Trophoblast cell (in vitro differentiated cells and primary cell): Measurements from ENCODE around the gene PEF1.

ENCODE experiments used
- DNase-seq, 2 donors: peaks; one replicate each; pipeline ENCODE4 v3.0.0-alpha.2; 2016
- H2AFZ ChIP-seq: 2 replicates; pipeline ENCODE4 v1.6.1; 2013; ENCODE audit warnings: low read length, moderate library complexity, mild to moderate bottlenecking; ENCODE audit not compliant: insufficient read depth, poor library complexity
- H2AK5ac ChIP-seq: 2 replicates; pipeline ENCODE4 v1.6.1; 2013; ENCODE audit warnings: mild to moderate bottlenecking, low read length
- H2BK120ac ChIP-seq: 2 replicates; pipeline ENCODE4 v1.6.1; 2013; ENCODE audit warnings: low read length, mild to moderate bottlenecking, moderate library complexity; ENCODE audit not compliant: insufficient read depth, poor library complexity
- H2BK12ac ChIP-seq: 2 replicates; pipeline ENCODE4 v1.6.1; 2013; ENCODE audit warnings: mild to moderate bottlenecking, low read length, moderate library complexity
- H2BK5ac ChIP-seq: 2 replicates; pipeline ENCODE4 v1.6.1; 2013; ENCODE audit warnings: low read length, low read depth, moderate library complexity, mild to moderate bottlenecking; ENCODE audit not compliant: poor library complexity
- H3K14ac ChIP-seq: 2 replicates; pipeline ENCODE4 v1.6.1; 2013; ENCODE audit warnings: mild to moderate bottlenecking, low read length
- H3K18ac ChIP-seq: 2 replicates; pipeline ENCODE4 v1.6.1; 2013; ENCODE audit warnings: mild to moderate bottlenecking, low read length
- H3K23ac ChIP-seq: 2 replicates; pipeline ENCODE4 v1.6.1; 2013; ENCODE audit warnings: low read length
- H3K27ac ChIP-seq: 2 replicates; pipeline ENCODE4 v1.5.1; 2013; ENCODE audit warnings: low read depth, mild to moderate bottlenecking, inconsistent platforms, low read length, moderate library complexity
- H3K27me3 ChIP-seq: 2 replicates; pipeline ENCODE4 v1.6.1; 2013; ENCODE audit warnings: inconsistent platforms, mild to moderate bottlenecking, low read length, moderate library complexity; ENCODE audit not compliant: insufficient read depth
- H3K36me3 ChIP-seq, 2 experiments: 1 replicate in 1 of 2; 2 replicates in 1 of 2; pipeline ENCODE4 v1.6.1; 2013; ENCODE audit warnings: low read length in 2 of 2, mild to moderate bottlenecking in 2 of 2, moderate library complexity in 1 of 2; ENCODE audit not compliant: insufficient read depth in 2 of 2, control insufficient read depth in 1 of 2
- H3K4ac ChIP-seq: 2 replicates; pipeline ENCODE4 v1.6.1; 2013; ENCODE audit warnings: low read depth, mild to moderate bottlenecking, low read length, moderate library complexity
- H3K4me1 ChIP-seq, 2 experiments: 1 replicate in 1 of 2; 2 replicates in 1 of 2; pipeline ENCODE4 v1.6.1; 2013; ENCODE audit warnings: low read length in 2 of 2, mild to moderate bottlenecking in 2 of 2, moderate library complexity in 1 of 2; ENCODE audit not compliant: insufficient read depth in 2 of 2, control insufficient read depth in 1 of 2
- H3K4me2 ChIP-seq: 2 replicates; pipeline ENCODE4 v1.6.1; 2013; ENCODE audit warnings: inconsistent platforms, mild to moderate bottlenecking, low read length, moderate library complexity
- H3K4me3 ChIP-seq: 2 replicates; pipeline ENCODE4 v1.5.1; 2013; ENCODE audit warnings: mild to moderate bottlenecking, low read depth, low read length, inconsistent platforms
- H3K79me1 ChIP-seq: one replicate; pipeline ENCODE4 v1.6.1; 2013; ENCODE audit warnings: low read length
- H3K79me2 ChIP-seq: 2 replicates; pipeline ENCODE4 v1.6.1; 2013; ENCODE audit warnings: low read length, mild to moderate bottlenecking; ENCODE audit not compliant: control insufficient read depth, insufficient read depth, poor library complexity
- H3K9ac ChIP-seq: 2 replicates; pipeline ENCODE4 v1.6.1; 2013; ENCODE audit warnings: mild to moderate bottlenecking, low read length
- H3K9me3 ChIP-seq: 2 replicates; pipeline ENCODE4 v1.6.1; 2013; ENCODE audit warnings: low read depth, mild to moderate bottlenecking, control low read depth, inconsistent platforms, low read length; ENCODE audit not compliant: insufficient read depth
- H4K12ac ChIP-seq: 2 replicates; pipeline ENCODE4 v1.6.1; 2013; ENCODE audit warnings: low read depth, mild to moderate bottlenecking, low read length, moderate library complexity
- H4K8ac ChIP-seq: 2 replicates; pipeline ENCODE4 v1.6.1; 2013; ENCODE audit warnings: low read depth, mild to moderate bottlenecking, low read length, moderate library complexity
- H4K91ac ChIP-seq: one replicate; pipeline ENCODE4 v1.6.1; 2013; ENCODE audit warnings: low read depth, mild to moderate bottlenecking, low read length, moderate library complexity
- WGBS: extraction: QIAGEN DNeasy Blood & Tissue Kit; methylation state at CpG from one replicate; pipeline ENCODE4 v1.1.7; 2013; ENCODE audit warnings: missing lambda C conversion rate; ENCODE audit not compliant: insufficient read length, insufficient coverage; ENCODE audit errors: extremely low coverage; 5-methylcytosine and 5-hydroxymethylcytosine counted together

PEF1 gene

GRCh38 chr1:31621498-31621820 is 23.2 kb downstream of the PEF1 start:
- H3K9me3 ChIP-seq = peaks cover 5% of the 10 kb centered on the region
- H3K27ac ChIP-seq = no peak overlapping the region
- H3K9ac ChIP-seq = no peak overlapping the region
- peaks cover 17 to 20% of the 10 kb centered on the region in 2 experiments for H3K4me1 ChIP-seq
- H4K12ac ChIP-seq = no peak overlapping the region
- no peaks in the 10 kb centered on the region for H3K27me3 ChIP-seq
- no peak overlapping the region for H2BK120ac ChIP-seq
- no peak overlapping the region for H3K4me2 ChIP-seq
- no peak overlapping the region for H2BK12ac ChIP-seq
- no peak overlapping the region for H3K18ac ChIP-seq
- peaks cover 0 to 1% of the 10 kb centered on the region in 2 experiments for H3K36me3 ChIP-seq
- no peak overlapping the region for H2BK5ac ChIP-seq
- H3K79me1 ChIP-seq = peaks cover 28% of the 10 kb centered on the region
- no peak for DNase-seq
- peaks cover 8% of the 10 kb centered on the region for H3K79me2 ChIP-seq
- no peak overlapping the region for H2AK5ac ChIP-seq
- H2AFZ ChIP-seq = no peak overlapping the region
- no peak overlapping the region for H3K4ac ChIP-seq
- no peak overlapping the region for H3K23ac ChIP-seq
- H4K91ac ChIP-seq = no peak overlapping the region
- no CpG with 5 or more reads among the region's 5 CpGs for WGBS
- no peak overlapping the region for H3K4me3 ChIP-seq
- H3K14ac ChIP-seq = no peak overlapping the region
- no peak overlapping the region for H4K8ac ChIP-seq

GRCh38 chr1:31620631-31621497 is 23.8 kb downstream of the PEF1 start:
- Histone ChIP-seq H4K91ac (no peak overlapping the region), H4K8ac (no peak overlapping the region), H2AFZ (no peak overlapping the region), H3K4ac (no peak overlapping the region), H3K9me3 (peaks cover 5% of the 10 kb centered on the region), H3K14ac (no peak overlapping the region), H2BK12ac (peak overlapping the region; percentile 25), H3K27ac (no peak overlapping the region), H3K4me1 (peaks cover 12 to 15% of the 10 kb centered on the region in 2 experiments), H3K4me2 (no peak overlapping the region), H3K9ac (no peak overlapping the region), H2AK5ac (peak overlapping the region; percentile 25), H2BK120ac (no peak overlapping the region), H3K79me1 (peaks cover 22% of the 10 kb centered on the region), H2BK5ac (no peak overlapping the region), H3K4me3 (no peak overlapping the region), H3K18ac (no peak overlapping the region), H4K12ac (no peak overlapping the region), H3K23ac (no peak overlapping the region), H3K36me3 (peaks cover 0 to 1% of the 10 kb centered on the region in 2 experiments), H3K27me3 (no peaks in the 10 kb centered on the region), H3K79me2 (peaks cover 4% of the 10 kb centered on the region)
- no peak for DNase-seq
- no CpG with 5 or more reads among the region's 20 CpGs for WGBS

- H3K4me1 ChIP-seq = peaks cover 13 to 19% of the 10 kb centered on the region in 2 experiments
- no peak overlapping the region for H3K9ac ChIP-seq
- peaks cover 4% of the 10 kb centered on the region for H3K79me2 ChIP-seq
- H3K14ac ChIP-seq = no peak overlapping the region
- H2BK120ac ChIP-seq = peak overlapping the region; percentile 14
- no peaks in the 10 kb centered on the region for H3K27me3 ChIP-seq
- no peak overlapping the region for H3K4ac ChIP-seq
- H2AFZ ChIP-seq = no peak overlapping the region
- H3K18ac ChIP-seq = no peak overlapping the region
- H2BK12ac ChIP-seq = peak overlapping the region; percentile 34
- no peak for DNase-seq
- H3K9me3 ChIP-seq = peaks cover 5% of the 10 kb centered on the region
- H4K91ac ChIP-seq = peak overlapping the region; percentile 31
- H4K12ac ChIP-seq = no peak overlapping the region
- no peak overlapping the region for H2BK5ac ChIP-seq
- H3K4me3 ChIP-seq = peak overlapping the region; percentile 48
- H4K8ac ChIP-seq = no peak overlapping the region
- peak overlapping the region; percentile 32 for H2AK5ac ChIP-seq
- H3K4me2 ChIP-seq = no peak overlapping the region
- no peak overlapping the region for H3K27ac ChIP-seq
- no CpG with 5 or more reads among the region's 23 CpGs for WGBS
- H3K79me1 ChIP-seq = peaks cover 15% of the 10 kb centered on the region
- no peak overlapping the region for H3K23ac ChIP-seq
- H3K36me3 ChIP-seq = peaks cover 0 to 1% of the 10 kb centered on the region in 2 experiments
These were observed 25.5 kb downstream of the PEF1 start for GRCh38 chr1:31618916-31619846.

GRCh38 chr1:31617916-31618746 is 26.5 kb downstream of the PEF1 start:
- peak overlapping the region; percentile 91 for H3K4me2 ChIP-seq
- H2BK5ac ChIP-seq = peak overlapping the region; percentile 4
- no peaks in the 10 kb centered on the region for H3K36me3 ChIP-seq
- peak overlapping the region; percentile 75 for H2BK120ac ChIP-seq
- no CpG with 5 or more reads among the region's 56 CpGs for WGBS
- peak overlapping the region; percentile 75 for H4K91ac ChIP-seq
- DNase-seq = peak in 1 of 2 donors; percentile 58
- peaks cover 3% of the 10 kb centered on the region for H3K9me3 ChIP-seq
- H3K79me1 ChIP-seq = peaks cover 15% of the 10 kb centered on the region
- no peaks in the 10 kb centered on the region for H3K27me3 ChIP-seq
- peak overlapping the region; percentile 44 for H3K9ac ChIP-seq
- H3K4me1 ChIP-seq = peaks cover 13 to 21% of the 10 kb centered on the region in 2 experiments
- peak overlapping the region; percentile 73 for H2AFZ ChIP-seq
- no peak overlapping the region for H3K27ac ChIP-seq
- H4K12ac ChIP-seq = peak overlapping the region; percentile 50
- no peak overlapping the region for H3K23ac ChIP-seq
- peak overlapping the region; percentile 56 for H3K4ac ChIP-seq
- peak overlapping the region; percentile 63 for H3K14ac ChIP-seq
- H3K18ac ChIP-seq = peak overlapping the region; percentile 83
- peak overlapping the region; percentile 66 for H4K8ac ChIP-seq
- no peak overlapping the region for H2AK5ac ChIP-seq
- H3K4me3 ChIP-seq = peak overlapping the region; percentile 74
- H3K79me2 ChIP-seq = peaks cover 4% of the 10 kb centered on the region
- H2BK12ac ChIP-seq = peak overlapping the region; percentile 87
